GM18951 (cell line): ENCODE measurements around the gene TRMT10B.
"Not testable (repeated sequence)": the region's sequence is repeated elsewhere in the genome, so short reads cannot be mapped to it uniquely, and the experiment has no call there.

Source experiments
- POLR2A ChIP-seq: IDR thresholded peaks from 4 replicates; pipeline ENCODE4 v1.6.1; 2011; ENCODE audit warnings: mild to moderate bottlenecking; ENCODE audit not compliant: insufficient read length, insufficient read depth; ENCODE audit errors: extremely low read depth
- in situ Hi-C: fragments of 300-500 bp; cut with MboI; formaldehyde crosslinking; loops from one replicate; pipeline ENCODE4 v1.12.0; 2022; ENCODE audit warnings: low sequenced_read_pairs, mixed read lengths, inconsistent platforms; ENCODE audit not compliant: unreplicated experiment

The TRMT10B gene

GRCh38 chr9:37760416-37761161, 7.0 kb downstream of the TRMT10B start:
- no peak for TF ChIP-seq POLR2A
- in situ Hi-C loops, result no loop called here

- in situ Hi-C loops, result no loop called here
- no peak for TF ChIP-seq POLR2A
These were observed 7.9 kb downstream of the TRMT10B start for GRCh38 chr9:37761511-37761910.

- in situ Hi-C loops, result not testable (repeated sequence)
These were observed 11.7 kb downstream of the TRMT10B start for GRCh38 chr9:37765263-37765662.

GRCh38 chr9:37769306-37769705, 15.7 kb downstream of the TRMT10B start:
- in situ Hi-C loops, result no loop called here
- TF ChIP-seq POLR2A, result no peak

- in situ Hi-C loops, result no loop called here
- TF ChIP-seq POLR2A, result no peak
These were observed 16.4 kb downstream of the TRMT10B start for GRCh38 chr9:37769995-37770394.

GRCh38 chr9:37775216-37775919, 21.8 kb downstream of the TRMT10B start:
- TF ChIP-seq POLR2A, result no peak
- in situ Hi-C loops, result no loop called here

GRCh38 chr9:37776328-37776727, 22.7 kb downstream of the TRMT10B start:
- in situ Hi-C loops, result no loop called here

GRCh38 chr9:37778534-37778933, 24.9 kb downstream of the TRMT10B start:
- in situ Hi-C loops, result no loop called here
- TF ChIP-seq POLR2A, result no peak

More at GRCh38 chr9:37776328-37776727, 22.7 kb downstream of the TRMT10B start:
- no peak for TF ChIP-seq POLR2A

GRCh38 chr9:37784291-37784615, 30.6 kb downstream of the TRMT10B start:
- in situ Hi-C loops, result no loop called here
- no peak for TF ChIP-seq POLR2A

GRCh38 chr9:37784616-37785483, 31.2 kb downstream of the TRMT10B start, which contains the start of gene EXOSC3:
EXOSC3 (minus strand) TSS chr9:37785064; CDS start chr9:37785044, 20 bp downstream.
- in situ Hi-C loops, result no loop called here

GRCh38 chr9:37787059-37787458, 33.5 kb downstream of the TRMT10B start:
- no peak for TF ChIP-seq POLR2A
- in situ Hi-C loops, result no loop called here

More at GRCh38 chr9:37784616-37785483, 31.2 kb downstream of the TRMT10B start, which contains the start of gene EXOSC3:
- peak; percentile 97 for TF ChIP-seq POLR2A

- in situ Hi-C loops, result no loop called here
- TF ChIP-seq POLR2A, result no peak
These were observed 34.7 kb downstream of the TRMT10B start for GRCh38 chr9:37788332-37788731.

GRCh38 chr9:37790096-37790495, 36.5 kb downstream of the TRMT10B start:
- in situ Hi-C loops, result no loop called here
- TF ChIP-seq POLR2A, result no peak
